MM.1S (cell line): ENCODE data around the gene ACSS1.

Experiments
- DNase-seq: peaks from one replicate; pipeline ENCODE4 v3.0.0-alpha.2; 2015
- H2AFZ ChIP-seq: fragments of 300-600 bp; sonication (generic); 2 replicates; pipeline ENCODE4 v1.6.0; 2016; ENCODE audit warnings: antibody characterized with exemption, low read length
- H3F3A ChIP-seq: fragments of 300-600 bp; sonication (generic); 2 replicates; pipeline ENCODE4 v1.6.1; 2016; ENCODE audit warnings: mild to moderate bottlenecking, antibody characterized with exemption, low read length, moderate library complexity, mixed read lengths; ENCODE audit not compliant: insufficient read depth
- H3K27ac ChIP-seq: fragments of 300-600 bp; sonication (generic); 2 replicates; pipeline ENCODE4 v1.5.1; 2016; ENCODE audit warnings: mild to moderate bottlenecking, low read length
- H3K27me3 ChIP-seq: fragments of 300-600 bp; sonication (generic); replicated peaks from 2 replicates; pipeline ENCODE4 v1.6.0; 2016; ENCODE audit warnings: low read length; ENCODE audit not compliant: insufficient read depth
- H3K36me3 ChIP-seq: fragments of 300-600 bp; sonication (generic); replicated peaks from 2 replicates; pipeline ENCODE4 v1.6.1; 2016; ENCODE audit warnings: mild to moderate bottlenecking, low read length, mixed read lengths; ENCODE audit not compliant: insufficient read depth
- H3K4me1 ChIP-seq: fragments of 300-600 bp; sonication (generic); 2 replicates; pipeline ENCODE4 v1.6.1; 2016; ENCODE audit warnings: low read length, mixed read lengths
- H3K4me2 ChIP-seq: fragments of 300-600 bp; sonication (generic); 2 replicates; pipeline ENCODE4 v1.6.0; 2016; ENCODE audit warnings: low read depth, low read length
- H3K4me3 ChIP-seq: fragments of 300-600 bp; sonication (generic); 2 replicates; pipeline ENCODE4 v1.5.1; 2016; ENCODE audit warnings: low read length, mixed read lengths
- H3K79me2 ChIP-seq: fragments of 300-600 bp; sonication (generic); 2 replicates; pipeline ENCODE4 v1.6.1; 2016; ENCODE audit warnings: mixed run types, low read length, mixed read lengths
- H3K9ac ChIP-seq: fragments of 300-600 bp; sonication (generic); 2 replicates; pipeline ENCODE4 v1.6.1; 2016; ENCODE audit warnings: low read length, mixed read lengths
- H3K9me2 ChIP-seq: fragments of 300-600 bp; sonication (generic); replicated peaks from 2 replicates; pipeline ENCODE4 v1.6.1; 2016; ENCODE audit warnings: mild to moderate bottlenecking, low read length, mixed read lengths; ENCODE audit not compliant: insufficient read depth
- H3K9me3 ChIP-seq: fragments of 300-600 bp; sonication (generic); replicated peaks from 2 replicates; pipeline ENCODE4 v1.6.1; 2016; ENCODE audit warnings: mild to moderate bottlenecking, low read length, mixed read lengths; ENCODE audit not compliant: insufficient read depth
- H4K20me1 ChIP-seq: fragments of 300-600 bp; sonication (generic); 2 replicates; pipeline ENCODE4 v1.6.1; 2016; ENCODE audit warnings: mild to moderate bottlenecking, low read length, moderate library complexity, mixed read lengths; ENCODE audit not compliant: insufficient read depth
- EZH2 ChIP-seq: fragments of 300-600 bp; sonication (generic); optimal IDR thresholded peaks from 2 replicates; pipeline ENCODE3; 2017; ENCODE audit warnings: low read depth, mild to moderate bottlenecking, antibody characterized with exemption, low read length, mixed read lengths
- EZH2phosphoT487 ChIP-seq: fragments of 300-600 bp; sonication (generic); IDR thresholded peaks from 2 replicates; pipeline ENCODE4 v1.6.1; 2018; ENCODE audit warnings: antibody characterized with exemption, low read length
- TF ChIP-seq, protein P1 (sequence below): fragments of 300-600 bp; sonication (generic); IDR thresholded peaks from 2 replicates; pipeline ENCODE4 v1.5.1; 2016; ENCODE audit warnings: antibody characterized with exemption, low read length, mixed read lengths

Gene ACSS1

DNA sequence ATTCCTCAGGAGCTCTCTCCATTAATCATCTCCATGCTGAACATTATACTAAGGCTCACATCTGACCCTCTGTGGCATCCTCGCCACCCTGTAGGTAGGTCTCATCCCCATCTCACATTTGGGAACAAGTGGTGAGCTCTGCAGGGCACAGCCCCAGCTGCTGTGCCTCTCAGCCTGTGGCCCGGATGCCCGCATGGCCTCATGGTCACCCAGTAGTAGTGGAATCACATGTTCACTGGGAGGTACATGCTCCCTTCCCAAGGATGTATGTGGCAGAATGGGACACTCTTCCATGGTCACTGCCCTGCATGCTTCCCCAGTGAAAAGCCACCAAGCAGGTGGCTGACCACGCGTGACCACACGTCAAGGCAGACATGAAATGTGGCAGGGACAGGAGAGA lies 39.1 kb downstream of the ACSS1 start:
- Histone ChIP-seq H3K36me3 (no peaks in the 10 kb centered on the region; the same call in 1 of the 2 replicates), H3K79me2 (peaks cover 44% of the 10 kb centered on the region), H3K4me3 (no peak overlapping the region), H3F3A (peaks cover 42% of the 10 kb centered on the region), H3K27me3 (no peaks in the 10 kb centered on the region), H3K9me3 (no peaks in the 10 kb centered on the region), H2AFZ (no peak overlapping the region), H3K4me1 (peaks cover 52% of the 10 kb centered on the region), H3K9me2 (no peaks in the 10 kb centered on the region), H3K4me2 (no peak overlapping the region), H4K20me1 (no peaks in the 10 kb centered on the region), H3K9ac (no peak overlapping the region), H3K27ac (peak overlapping the region; percentile 85; the same call in 1 of the 2 replicates)
- no peak for DNase-seq
- TF ChIP-seq EZH2phosphoT487 (no peak), EZH2 (no peak)
- TF ChIP-seq, protein P1, sequence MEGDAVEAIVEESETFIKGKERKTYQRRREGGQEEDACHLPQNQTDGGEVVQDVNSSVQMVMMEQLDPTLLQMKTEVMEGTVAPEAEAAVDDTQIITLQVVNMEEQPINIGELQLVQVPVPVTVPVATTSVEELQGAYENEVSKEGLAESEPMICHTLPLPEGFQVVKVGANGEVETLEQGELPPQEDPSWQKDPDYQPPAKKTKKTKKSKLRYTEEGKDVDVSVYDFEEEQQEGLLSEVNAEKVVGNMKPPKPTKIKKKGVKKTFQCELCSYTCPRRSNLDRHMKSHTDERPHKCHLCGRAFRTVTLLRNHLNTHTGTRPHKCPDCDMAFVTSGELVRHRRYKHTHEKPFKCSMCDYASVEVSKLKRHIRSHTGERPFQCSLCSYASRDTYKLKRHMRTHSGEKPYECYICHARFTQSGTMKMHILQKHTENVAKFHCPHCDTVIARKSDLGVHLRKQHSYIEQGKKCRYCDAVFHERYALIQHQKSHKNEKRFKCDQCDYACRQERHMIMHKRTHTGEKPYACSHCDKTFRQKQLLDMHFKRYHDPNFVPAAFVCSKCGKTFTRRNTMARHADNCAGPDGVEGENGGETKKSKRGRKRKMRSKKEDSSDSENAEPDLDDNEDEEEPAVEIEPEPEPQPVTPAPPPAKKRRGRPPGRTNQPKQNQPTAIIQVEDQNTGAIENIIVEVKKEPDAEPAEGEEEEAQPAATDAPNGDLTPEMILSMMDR, result no peak

DNA sequence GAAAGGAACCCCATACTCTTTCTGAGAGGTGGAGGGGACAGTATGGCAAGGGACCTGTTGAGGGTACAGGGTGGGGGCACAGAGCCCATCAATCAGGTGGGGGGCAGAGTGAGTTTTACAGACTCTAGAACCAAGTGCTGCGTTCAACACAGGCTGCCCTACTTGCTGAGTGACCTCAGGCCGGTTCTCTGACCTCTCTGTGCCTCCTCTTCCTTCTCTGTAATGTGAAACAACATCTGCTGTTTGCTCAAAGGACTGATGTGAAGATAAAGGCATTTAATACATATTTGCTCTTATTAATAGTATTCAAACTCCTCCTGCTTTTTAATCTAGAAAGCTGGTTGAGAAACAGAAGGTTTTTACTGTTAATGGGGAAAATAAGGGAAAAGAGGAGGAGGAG lies 39.5 kb downstream of the ACSS1 start:
- Histone ChIP-seq H3K27me3 (no peaks in the 10 kb centered on the region), H3K4me1 (peaks cover 52% of the 10 kb centered on the region), H3K4me3 (no peak overlapping the region), H3K27ac (peak overlapping the region; percentile 85; the same call in 1 of the 2 replicates), H3K9me3 (no peaks in the 10 kb centered on the region), H3K9me2 (no peaks in the 10 kb centered on the region), H3F3A (peaks cover 42% of the 10 kb centered on the region), H3K79me2 (peaks cover 40% of the 10 kb centered on the region), H3K4me2 (no peak overlapping the region), H3K36me3 (no peaks in the 10 kb centered on the region; the same call in 1 of the 2 replicates), H3K9ac (no peak overlapping the region), H2AFZ (no peak overlapping the region), H4K20me1 (no peaks in the 10 kb centered on the region)
- DNase-seq, result no peak
- TF ChIP-seq EZH2phosphoT487 (no peak), EZH2 (no peak)
- TF ChIP-seq, protein P1, result no peak

DNA sequence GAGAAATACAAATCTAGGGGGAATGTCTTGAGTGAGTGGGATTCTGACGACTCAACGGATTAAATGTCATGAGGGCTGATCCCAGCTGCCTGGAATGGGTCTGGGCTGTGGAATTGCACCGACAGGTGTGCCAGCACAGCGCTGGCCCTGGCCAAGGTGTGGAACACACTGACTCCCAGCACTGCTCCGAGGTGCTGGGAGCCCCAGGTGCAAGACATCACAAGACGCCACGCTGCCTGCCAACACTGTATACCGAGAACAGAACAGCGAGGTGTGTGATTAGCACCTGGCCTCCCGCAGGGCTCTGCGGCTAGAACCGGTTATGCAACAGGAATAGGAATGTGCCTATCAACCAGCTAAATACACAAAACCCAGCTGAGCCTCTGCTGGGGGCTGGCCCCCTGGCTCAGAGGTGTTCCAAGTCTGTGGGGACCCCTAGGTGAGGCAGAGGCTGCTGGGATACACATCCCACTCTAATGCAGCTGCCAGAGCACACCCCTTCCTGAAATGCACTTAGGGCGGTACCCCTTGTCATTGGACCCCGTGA lies 40.6 kb downstream of the ACSS1 start:
- H2AFZ ChIP-seq, result no peak overlapping the region
- TF ChIP-seq EZH2phosphoT487 (no peak), EZH2 (no peak)
- TF ChIP-seq, protein P1, result peak; percentile 22
- peak; percentile 95 for DNase-seq
- H3K27me3 ChIP-seq, result no peaks in the 10 kb centered on the region
- no peak overlapping the region for H3K4me3 ChIP-seq
- peak overlapping the region; percentile 57 for H3K4me2 ChIP-seq
- H3K27ac ChIP-seq, result peak overlapping the region; percentile 85
- H3K4me1 ChIP-seq, result peaks cover 52% of the 10 kb centered on the region
- peak overlapping the region; percentile 39 for H3K9ac ChIP-seq
- H3K36me3 ChIP-seq, result no peaks in the 10 kb centered on the region
- H4K20me1 ChIP-seq, result no peaks in the 10 kb centered on the region
- H3K9me3 ChIP-seq, result no peaks in the 10 kb centered on the region
- H3F3A ChIP-seq, result peaks cover 42% of the 10 kb centered on the region
- peaks cover 30% of the 10 kb centered on the region for H3K79me2 ChIP-seq
- H3K9me2 ChIP-seq, result no peaks in the 10 kb centered on the region
